Right renal pelvis (tissue), 4 donors: Measurements from ENCODE around the gene MAP3K3. TPM values are rescaled to one million over a fixed set of nuclear protein-coding genes. Genes with fewer than 3 reads are reported as not detected.

Source experiments
- DNase-seq, 4 donors: peaks; one replicate each; pipeline ENCODE4 v3.0.0-alpha.2; 2013; ENCODE audit warnings: low read depth in 4 of 4, low spot score in 3 of 4, missing footprints in 1 of 4
- polyA plus RNA-seq, 4 donors: library from polyadenylated mRNA; unstranded; fragments of 120-200 nt; gene quantifications; one replicate each; pipeline ENCODE4 v1.2.1, GENCODE V29; 2013; ENCODE audit not compliant: insufficient read length in 4 of 4

Gene MAP3K3
- polyA plus RNA-seq: 10 to 100 TPM; 29.1 to 32.9 (median 29.7) TPM

- peak; percentile 94 to 100 (median 98) for DNase-seq
These were observed at the start of gene MAP3K3 for GRCh38 chr17:63621684-63622573. Gene MAP3K3 (plus strand): TSS chr17:63622417. CDS start chr17:63622760, 343 bp downstream.

DNA sequence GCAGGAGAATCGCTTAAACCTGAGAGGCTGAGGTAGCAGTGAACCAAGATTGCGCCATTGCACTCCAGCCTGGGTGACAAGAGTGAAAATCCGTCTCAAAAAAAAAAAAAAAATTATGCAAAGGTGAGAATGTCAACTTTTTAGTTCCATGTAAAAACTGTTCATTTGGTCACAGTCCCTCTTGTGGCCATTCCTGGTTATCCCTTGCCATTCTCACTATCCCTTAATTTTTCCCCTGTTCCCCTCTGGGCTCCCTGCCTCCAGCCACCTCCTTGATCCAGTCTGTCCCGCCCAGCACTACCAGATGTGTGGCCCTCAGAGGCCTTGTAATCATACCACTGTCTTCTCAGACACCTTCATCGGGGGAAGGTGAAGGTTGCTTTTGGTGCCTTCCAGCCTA, 48.6 kb upstream of the MAP3K3 start:
- DNase-seq: no peak

DNA sequence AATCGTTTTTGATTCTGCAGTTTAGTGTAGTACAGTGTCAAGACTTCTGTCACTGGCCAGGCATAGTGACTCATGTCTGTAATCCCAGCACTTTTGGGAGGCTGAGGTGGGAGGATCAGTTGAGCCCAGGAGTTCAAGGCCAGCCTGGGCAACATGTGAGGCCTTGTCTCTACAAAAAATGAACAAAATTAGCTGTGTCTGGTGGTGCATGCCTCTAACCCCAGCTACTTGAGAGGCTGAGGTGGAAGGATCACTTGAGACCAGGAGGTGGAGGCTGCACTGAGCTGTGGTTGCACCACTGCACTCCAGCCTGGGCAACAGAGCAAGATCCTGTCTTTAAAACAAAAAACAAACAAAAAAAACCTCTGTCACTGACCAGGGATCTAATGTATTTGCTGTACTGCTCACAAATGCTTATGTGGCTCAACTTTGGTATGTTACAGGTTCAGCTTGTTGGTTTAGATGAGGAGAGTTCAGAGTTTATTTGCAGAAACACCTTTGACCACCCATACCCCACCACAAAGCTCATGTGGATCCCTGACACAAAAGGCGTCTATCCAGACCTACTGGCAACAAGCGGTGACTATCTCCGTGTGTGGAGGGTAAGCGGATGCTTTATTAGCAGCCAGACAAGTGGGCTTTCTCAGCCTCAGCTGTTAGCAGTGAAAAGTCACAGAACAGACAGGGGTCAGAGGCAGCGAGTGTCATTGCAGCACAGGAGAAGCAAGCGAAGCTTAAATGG, 44.0 kb upstream of the MAP3K3 start:
- no peak for DNase-seq

- no peak for DNase-seq
These were observed 43.5 kb upstream of the MAP3K3 start for GRCh38 chr17:63578769-63579111.

DNA sequence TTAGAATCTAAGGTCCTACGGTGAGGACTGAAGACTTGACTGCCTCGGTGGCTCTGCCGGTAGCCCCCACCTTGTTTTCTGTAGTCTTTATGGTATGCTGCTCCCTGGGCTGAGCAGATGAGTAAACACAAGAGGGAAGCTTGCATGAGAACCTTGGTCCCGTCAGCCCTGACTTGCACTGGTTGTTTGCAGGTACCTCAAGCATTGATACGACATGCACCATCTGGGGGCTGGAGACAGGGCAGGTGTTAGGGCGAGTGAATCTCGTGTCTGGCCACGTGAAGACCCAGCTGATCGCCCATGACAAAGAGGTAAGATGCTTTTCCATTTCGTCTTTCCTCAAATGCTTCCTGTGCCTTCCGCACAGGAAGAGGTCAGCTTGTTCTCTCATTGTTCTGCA, 42.6 kb upstream of the MAP3K3 start:
- DNase-seq: no peak

DNA sequence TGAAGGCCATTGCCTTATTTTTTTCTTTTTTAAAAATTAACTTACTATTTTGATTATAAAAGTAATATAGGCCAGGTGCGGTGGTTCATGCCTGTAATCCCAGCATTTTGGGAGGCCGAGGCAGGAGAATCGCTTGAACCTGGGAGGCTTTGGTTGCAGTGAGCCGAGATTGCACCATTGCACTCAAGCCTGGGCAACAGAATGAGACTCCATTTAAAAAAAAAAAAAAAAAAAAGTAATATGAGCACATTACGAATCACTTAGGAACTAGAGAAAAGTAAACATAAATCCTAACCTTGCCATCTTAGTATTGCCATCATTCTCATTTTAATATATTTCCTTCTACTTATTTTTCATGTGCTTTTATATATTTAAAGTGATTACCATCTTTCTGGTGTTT, 34.4 kb upstream of the MAP3K3 start:
- DNase-seq: no peak

DNA sequence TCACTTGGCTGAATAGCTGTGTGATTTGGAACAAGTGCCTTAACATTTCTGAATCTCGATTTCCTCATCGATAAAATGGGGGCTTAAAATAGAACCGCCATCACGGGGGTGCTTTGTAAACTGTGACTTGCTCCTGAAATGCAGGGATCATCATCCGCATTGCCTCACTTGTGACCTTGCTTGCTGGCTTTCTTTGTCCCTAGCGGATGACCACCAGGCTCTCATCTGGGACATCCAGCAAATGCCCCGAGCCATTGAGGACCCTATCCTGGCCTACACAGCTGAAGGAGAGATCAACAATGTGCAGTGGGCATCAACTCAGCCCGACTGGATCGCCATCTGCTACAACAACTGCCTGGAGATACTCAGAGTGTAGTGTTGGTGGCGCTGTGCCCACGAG, 33.4 kb upstream of the MAP3K3 start:
- DNase-seq: no peak

DNA sequence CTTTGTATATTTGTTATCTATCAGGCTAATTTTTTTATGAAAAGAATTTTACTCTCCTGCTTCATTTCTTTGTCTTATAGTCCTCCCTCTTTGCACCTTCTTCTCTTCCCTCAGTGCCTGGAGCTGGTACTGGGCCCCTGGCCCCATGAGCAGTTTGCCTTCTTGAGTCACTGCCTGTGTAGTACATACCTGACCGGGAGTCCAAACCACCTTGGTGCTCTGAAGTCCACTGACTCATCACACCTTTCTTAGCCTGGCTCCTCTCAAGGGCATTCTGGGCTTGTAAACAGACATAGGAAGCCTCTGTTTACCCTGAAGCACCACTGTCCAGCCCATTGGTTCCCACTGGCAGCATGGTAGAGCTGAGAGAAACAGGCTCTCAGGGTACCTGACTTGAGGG, 32.6 kb upstream of the MAP3K3 start:
- no peak for DNase-seq

DNA sequence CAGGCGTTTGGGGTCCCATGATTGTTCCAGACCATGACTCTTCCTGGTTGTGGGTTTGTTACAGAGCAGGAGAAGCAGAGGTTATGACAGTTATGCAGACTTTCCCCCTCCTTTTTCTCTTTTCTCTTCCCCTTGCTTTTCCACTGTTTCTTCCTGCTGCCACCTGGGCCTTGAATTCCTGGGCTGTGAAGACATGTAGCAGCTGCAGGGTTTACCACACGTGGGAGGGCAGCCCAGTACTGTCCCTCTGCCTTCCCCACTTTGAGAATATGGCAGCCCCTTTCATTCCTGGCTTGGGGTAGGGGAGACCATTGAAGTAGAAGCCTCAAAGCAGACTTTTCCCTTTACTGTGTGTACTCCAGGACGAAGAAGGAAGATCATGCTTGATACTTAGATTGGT, 29.4 kb upstream of the MAP3K3 start:
- DNase-seq: no peak

DNA sequence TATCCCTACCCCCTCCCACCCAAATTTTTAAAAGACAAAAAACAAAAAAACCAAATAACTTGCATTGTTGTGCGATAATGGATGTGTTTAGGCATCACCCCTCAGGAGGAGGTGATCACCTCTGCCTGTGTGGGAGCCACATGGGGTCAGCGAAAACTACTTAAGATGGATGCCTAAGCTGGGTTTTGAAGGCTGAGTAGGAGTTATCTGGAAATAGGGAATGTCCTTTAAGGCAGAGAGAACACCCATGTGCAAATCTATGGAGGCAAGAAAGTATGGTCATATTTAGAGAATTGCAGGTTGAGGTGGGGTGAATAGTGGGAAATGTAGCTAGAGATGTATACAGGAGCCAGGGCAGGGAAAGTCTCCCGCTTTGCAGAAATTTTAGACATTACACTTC, 27.1 kb upstream of the MAP3K3 start:
- no peak for DNase-seq

- no peak for DNase-seq
These were observed 25.2 kb upstream of the MAP3K3 start for GRCh38 chr17:63596856-63597586.

DNA sequence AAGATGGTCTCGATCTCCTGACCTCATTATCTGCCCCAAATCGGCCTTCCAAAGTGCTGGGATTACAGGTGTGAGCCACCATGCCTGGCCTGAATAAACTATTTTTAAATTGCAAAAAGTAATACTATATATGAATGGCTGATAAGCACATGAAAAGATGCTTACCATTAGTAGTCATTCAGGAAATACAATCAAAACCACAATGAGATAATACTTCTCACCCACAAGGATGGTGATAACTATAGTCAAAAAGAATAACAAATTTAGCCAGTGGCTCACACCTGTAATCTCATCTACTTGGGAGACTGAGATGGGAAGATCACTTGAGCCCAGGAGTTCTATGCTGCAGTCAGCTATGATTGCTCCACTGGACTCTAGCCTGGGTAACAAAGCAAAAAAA, 23.9 kb upstream of the MAP3K3 start:
- no peak for DNase-seq

GRCh38 chr17:63600569-63601438, 21.4 kb upstream of the MAP3K3 start, which contains the start of gene TACO1:
Gene TACO1 (plus strand): TSS chr17:63600895. CDS start chr17:63601084, 189 bp downstream.
- DNase-seq: peak; percentile 65 to 74 (median 70)

DNA sequence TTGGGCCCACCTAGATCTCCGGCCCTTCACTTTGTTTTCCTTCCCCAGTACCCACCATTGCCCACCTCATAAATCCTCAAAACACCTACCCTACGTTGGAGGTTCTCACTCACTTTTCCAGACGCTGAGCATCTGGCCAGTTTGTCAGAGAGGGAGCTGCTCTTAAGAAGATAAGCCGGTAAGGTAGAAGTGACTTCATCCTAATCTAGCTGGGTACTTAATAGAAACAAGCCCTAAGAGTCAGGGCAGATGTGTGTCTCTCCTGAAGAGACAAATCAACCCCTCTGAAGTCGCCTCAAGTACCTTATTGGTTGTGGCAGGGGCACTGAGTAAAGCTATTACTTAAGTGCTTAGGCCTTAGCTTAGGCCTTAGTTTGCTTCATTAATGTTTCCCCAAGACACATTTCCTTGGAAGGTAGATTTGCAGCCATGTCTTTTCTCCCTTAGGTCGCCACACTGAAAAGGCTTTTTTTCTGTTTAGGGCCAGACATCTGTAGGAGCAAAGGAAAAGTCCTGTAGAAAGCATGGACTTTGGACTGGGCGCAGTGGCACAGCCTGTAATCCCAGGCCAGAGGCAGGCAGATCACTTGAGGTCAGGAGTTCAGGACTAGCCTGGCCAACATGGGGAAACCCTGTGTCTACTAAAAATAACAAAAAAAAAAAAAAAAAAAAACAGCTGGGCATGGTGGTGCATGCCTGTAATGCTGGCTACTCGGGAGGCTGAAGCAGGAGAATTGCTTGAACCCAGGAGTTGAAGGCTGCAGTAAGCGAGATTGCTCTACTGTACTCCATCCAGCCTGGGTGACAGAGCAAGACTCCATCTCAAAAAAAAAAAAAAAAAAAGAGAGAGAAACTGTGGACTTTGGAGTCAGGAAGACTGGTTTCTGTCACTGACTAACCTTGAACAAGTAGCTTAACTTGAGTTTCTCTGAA, 20.5 kb upstream of the MAP3K3 start:
- DNase-seq: no peak

- no peak for DNase-seq
These were observed 12.2 kb upstream of the MAP3K3 start for GRCh38 chr17:63609816-63610573.

DNA sequence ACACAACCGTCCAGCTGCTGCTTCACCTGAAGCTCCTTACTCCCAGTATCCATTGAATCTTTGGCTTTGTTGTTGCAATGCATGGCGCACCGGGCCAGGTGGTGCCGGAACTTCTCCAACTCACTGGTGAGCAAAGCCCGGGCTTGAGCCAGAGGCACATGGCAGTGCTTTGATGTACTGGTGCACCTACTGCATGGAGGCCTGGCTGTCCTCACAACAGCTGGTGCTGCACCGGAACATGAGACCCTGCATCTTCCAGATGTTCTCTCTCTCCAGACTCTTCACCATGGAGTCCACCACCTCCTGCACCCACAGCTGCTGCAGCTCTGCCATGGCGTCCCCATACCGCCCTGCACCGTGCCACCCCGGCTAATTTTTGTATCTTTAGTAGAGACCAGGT, 11.4 kb upstream of the MAP3K3 start:
- no peak for DNase-seq

GRCh38 chr17:63611354-63611753, 10.9 kb upstream of the MAP3K3 start:
- DNase-seq: no peak

DNA sequence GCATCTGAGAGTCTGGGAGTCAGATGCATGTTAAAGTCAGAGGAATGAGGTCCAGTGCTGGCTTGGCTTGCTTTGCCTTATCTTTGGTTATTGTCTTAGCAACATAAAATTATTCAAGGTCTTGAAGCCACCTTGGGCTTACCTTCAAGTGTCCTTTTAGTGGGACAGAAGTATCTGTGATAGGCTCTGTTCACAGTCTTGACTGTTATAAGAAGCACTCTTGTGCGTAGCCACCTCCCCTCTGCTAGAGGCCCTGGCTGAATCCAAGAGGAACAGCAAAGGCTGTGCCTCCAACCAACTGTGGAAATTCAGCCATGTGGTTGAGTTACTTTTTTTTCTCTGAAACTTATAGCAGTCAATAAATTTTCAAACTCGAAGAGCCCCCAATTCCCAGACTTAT, 8.6 kb upstream of the MAP3K3 start:
- no peak for DNase-seq
